HG03139 (cell line): Measurements from ENCODE around the gene GRID2IP.

Source experiments
- ATAC-seq: cut with Tn5 transposase; IDR thresholded peaks from one replicate; pipeline ENCODE4 v1.9.1; 2021; ENCODE audit not compliant: unreplicated experiment

Gene GRID2IP

GRCh38 chr7:6528401-6529130 lies 22.7 kb downstream of the GRID2IP start:
- ATAC-seq, result no peak

- no peak for ATAC-seq
Measured at GRCh38 chr7:6526997-6527378, 24.3 kb downstream of the GRID2IP start.

- ATAC-seq, result no peak
Measured at GRCh38 chr7:6520163-6520981, 30.9 kb downstream of the GRID2IP start.

- no peak for ATAC-seq
Measured at GRCh38 chr7:6516387-6516983, 34.8 kb downstream of the GRID2IP start.

DNA sequence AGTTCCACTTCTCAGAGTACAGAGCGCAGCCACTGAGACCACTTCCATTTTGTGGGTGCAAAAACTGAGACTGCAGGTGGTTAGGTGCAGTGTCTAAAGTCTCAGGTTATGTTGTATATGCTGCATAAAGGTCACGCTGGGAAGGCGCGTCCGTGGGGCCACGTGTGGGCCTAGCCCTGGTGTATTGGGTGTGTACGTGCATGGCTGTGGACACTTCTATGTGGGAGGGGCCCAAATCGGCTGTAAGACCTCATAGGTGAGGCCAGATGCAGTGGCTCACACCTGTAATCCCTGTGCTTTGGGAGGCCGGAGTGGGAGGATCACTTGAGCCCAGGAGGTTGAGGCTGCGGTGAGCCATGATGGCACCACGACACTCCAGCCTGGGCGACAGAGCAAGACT lies 37.7 kb downstream of the GRID2IP start:
- ATAC-seq, result no peak

- no peak for ATAC-seq
Measured at GRCh38 chr7:6512892-6513291, 38.4 kb downstream of the GRID2IP start.

DNA sequence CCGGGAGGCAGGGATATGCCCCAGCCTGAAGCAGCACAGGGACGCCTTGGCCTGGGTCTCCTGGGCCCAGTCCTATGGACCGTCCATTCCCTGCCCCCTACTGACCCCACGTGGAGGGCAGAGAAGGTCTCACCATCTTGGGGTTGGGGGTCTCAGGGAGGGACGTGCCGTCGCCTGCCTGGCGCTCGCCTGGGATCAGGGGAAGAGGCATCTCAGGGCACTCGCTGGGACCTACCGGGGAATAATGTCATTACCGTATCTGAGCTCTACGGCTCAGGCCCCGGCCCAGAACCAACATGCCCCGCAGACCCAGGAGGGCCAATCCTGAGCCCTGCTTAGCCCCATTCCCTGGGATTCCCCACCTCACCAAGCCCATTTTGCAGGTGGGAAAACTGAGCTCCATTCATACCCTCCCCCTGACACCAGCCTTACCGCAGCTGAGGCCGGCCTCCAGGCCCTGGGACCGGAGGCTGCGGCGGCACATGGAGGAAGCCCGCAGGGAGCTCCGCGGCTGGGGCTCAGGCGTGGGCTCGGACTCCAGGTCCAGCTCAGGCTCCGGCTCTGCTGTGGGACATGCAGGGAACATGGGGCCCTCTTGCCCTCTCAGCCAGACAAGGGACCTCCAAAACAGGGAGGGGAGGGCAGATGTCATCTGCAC lies 40.7 kb downstream of the GRID2IP start:
- no peak for ATAC-seq

GRCh38 chr7:6508950-6509349 lies 42.3 kb downstream of the GRID2IP start:
- no peak for ATAC-seq

- ATAC-seq, result no peak
Measured at GRCh38 chr7:6508539-6508938, 42.7 kb downstream of the GRID2IP start.

DNA sequence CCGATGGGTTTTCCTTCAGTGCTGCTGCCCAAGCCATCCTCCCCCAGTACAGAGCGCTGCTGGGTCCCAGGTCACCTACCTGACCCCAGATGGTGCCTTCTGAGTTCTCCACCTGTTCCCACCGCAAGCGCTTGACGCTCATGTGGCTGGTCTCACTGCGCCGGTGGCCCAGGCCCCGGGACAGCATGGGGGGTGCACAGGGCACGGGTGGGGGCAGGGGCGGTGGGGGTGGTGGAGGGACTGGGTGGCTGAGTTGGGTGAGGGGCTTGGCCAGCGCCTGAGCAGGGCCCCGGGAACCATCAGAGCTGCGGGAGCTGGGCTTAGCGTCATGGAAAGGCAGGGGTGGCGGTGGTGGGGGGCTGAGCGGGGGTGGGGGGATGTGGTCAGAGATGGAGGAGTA lies 43.4 kb downstream of the GRID2IP start:
- no peak for ATAC-seq

DNA sequence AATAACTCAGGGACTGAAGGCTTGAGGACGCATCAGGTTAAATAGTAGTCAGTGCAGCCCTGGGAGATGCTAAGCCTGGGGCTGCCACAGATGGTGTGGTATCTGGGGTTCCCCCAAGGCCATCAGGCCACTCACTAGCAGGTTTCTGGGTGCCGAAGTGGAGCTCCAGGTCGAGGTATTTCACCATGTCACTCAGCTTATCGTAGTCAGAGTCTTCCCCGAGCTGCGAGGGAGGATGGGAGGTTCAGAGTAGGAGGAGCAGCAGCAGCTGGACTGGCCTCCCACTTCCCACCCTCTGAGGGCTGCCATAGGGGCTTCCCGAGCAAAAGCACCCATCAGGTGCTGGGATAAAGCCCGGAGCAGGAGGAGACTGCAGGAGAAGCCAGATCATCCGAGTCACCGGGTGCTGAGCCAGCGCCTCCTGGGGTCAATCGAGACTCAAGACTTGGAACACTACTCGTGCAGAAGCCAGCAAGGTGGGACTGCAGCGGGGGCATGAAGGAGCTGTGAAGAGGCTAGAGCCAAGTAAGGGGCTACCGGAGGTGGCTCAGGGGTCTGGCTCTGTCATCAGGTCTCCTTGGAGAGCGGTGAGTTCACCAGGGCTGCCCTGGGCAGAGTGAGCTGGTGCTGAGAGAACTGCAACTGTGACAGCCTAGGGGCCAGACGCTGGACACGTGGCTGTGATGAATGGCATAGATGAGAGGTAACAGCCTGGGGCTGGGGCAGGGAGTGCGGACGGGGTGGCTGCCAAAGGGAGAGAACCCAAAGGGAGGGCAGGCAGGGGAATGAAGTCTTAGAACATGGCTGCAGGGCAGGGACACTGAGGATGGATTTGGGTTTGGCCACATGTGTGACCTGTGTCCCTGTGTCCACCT lies 45.3 kb downstream of the GRID2IP start:
- no peak for ATAC-seq

- no peak for ATAC-seq
Measured at GRCh38 chr7:6504996-6505395, 46.3 kb downstream of the GRID2IP start.

DNA sequence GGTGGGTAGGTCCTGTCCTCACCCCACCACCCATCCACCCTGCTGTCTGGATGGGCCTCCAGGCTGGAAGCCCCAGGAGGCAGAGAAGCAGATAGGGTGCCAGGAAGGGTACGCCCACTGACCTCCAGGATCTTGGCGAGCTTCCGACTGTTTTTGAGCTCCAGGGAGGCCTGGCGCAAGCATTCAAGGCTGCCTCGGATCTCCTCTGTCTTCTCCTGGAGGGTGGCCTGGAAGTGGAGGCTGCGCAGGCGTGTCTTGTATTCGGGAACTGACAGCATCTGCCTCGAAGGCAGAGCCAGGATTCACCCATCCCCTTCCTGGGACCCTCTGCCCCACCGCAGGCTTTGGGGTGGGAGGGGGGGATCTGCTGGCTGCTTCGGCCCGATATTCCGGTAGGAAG lies 48.4 kb downstream of the GRID2IP start:
- no peak for ATAC-seq

DNA sequence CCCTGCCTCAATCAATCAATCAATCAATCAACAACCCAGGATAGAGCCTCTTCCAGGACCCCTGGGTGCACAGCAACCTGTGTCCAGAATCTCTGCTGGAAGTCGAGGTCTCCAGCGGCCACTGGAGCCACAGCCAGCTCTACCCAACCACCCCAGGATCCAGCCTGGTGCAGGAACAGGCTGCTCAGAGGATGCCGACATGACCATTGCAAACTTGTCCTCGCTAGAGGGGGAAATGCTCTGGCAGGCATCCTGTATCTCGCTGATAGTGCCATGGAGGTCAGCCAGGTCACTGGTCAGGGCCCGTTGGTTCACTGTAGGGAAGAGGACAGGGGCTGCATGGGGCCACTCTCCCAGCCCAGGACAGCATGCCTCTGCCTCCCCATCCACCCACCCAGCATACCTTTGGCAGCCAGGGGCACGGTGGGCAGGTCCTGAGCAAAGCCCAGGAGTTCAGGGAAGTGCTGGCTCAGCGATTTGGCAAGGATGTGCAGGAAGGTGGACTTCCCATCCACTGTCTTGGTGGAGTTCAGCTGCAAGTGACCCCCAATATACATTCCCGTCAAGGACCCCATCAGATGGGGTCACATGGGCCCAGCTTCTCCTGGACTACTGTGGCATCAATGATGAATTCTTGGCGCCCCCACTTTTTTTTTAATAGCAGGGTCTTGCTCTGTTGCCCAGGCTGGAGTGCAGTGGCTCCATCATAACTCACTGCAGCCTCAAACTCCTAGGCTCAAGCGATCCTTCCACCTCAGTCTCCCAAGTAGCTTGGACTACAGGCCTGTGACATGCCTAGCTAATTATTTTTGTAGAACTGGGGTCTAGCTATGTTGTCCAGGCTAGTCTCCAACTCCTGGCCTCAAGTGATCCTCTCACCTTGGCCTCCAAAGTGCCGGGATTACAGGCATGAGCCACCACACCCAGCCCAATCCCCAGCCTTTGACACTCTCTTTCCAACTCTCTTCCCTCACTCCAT lies 49.4 kb downstream of the GRID2IP start:
- no peak for ATAC-seq

GRCh38 chr7:6500691-6501090 lies 50.6 kb downstream of the GRID2IP start:
- no peak for ATAC-seq

GRCh38 chr7:6497994-6498393 lies 53.3 kb downstream of the GRID2IP start:
- ATAC-seq, result no peak

DNA sequence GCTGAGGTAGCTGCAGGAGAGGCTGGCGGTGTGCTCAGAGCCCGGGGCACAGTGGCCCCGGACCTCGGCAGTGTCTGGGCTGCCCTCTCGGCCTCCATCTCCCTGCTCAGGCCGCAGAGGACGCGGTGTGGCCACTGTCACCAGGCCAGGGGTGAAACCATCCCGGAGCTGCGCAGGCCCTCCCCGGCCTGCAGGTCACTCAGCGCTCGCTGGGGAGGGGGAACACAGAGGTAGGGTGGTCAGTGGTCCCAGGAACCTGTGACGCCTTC lies 53.7 kb downstream of the GRID2IP start:
- ATAC-seq, result no peak

DNA sequence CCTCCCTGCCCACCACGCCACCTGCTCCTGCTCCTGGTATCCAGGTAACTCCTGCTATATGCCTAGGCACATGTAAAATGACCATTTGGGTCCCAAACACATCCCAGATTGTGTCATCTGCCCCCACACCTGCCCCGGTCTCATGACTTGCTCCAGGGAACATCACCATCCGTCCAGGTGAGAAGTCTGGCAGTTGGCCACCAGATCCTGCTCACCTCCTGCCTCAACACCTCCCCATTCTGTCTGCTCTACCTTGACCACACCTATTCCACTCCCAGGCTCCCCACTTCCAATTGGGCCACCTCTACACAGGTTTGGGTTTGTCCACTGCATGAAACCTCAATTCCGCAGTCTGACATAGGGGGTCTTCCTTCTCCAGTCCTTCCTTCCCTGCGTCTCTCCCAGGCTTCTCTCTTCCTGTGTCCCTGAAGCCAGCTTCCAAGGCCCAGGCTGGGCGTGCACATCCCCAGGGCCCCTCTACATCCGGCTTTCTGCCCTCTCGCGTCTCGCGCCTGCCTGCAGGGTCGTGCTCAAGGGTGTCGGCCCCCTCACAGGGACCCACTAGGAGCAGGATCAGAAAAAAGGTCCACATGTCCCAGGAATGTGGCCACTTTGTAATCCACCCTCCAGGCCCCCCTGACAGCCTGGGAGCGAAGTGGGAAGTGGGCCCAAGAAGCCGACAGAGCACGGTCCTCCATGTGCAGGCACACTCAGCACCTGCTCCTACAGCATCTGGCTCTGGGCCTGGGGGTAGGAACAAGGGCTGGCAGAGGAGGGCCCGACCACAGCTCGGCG lies 54.2 kb downstream of the GRID2IP start:
- ATAC-seq, result no peak
